ENCODE data around the gene CCNY.

- no peak for TF ChIP-seq USF2 (IDR thresholded peaks at IDR 0.05; ENCODE audit: low read depth, low read length)
- no peak for TF ChIP-seq RFX5 (IDR thresholded peaks at IDR 0.05; ENCODE audit: low read depth, low read length)
- no peak for TF ChIP-seq POLR2A (IDR thresholded peaks at IDR 0.05; ENCODE audit: low read depth, low read length)
- no peak for TF ChIP-seq RCOR1 (IDR thresholded peaks at IDR 0.05; ENCODE audit: insufficient replicate concordance, low read length)
- TF ChIP-seq CTCF (conservative IDR thresholded peaks at IDR 0.05; ENCODE audit: low read depth, low read length) = no peak
- TF ChIP-seq RAD21 (IDR thresholded peaks at IDR 0.05; ENCODE audit: low read length) = no peak
- TF ChIP-seq CEBPB (IDR thresholded peaks at IDR 0.05; ENCODE audit: low read depth, low read length) = no peak
- TF ChIP-seq ELK1 (IDR thresholded peaks at IDR 0.05; ENCODE audit: borderline replicate concordance, low read depth, low read length) = no peak
- no peak for TF ChIP-seq MAZ (IDR thresholded peaks at IDR 0.05; ENCODE audit: borderline replicate concordance, low read depth, low read length)
These were observed 56.3 kb downstream of the CCNY start for GRCh38 chr10:35392482-35393228.
